ENCODE results near the gene FRMD5. TPM values are rescaled to one million over a fixed set of nuclear protein-coding genes. Genes with fewer than 3 reads are reported as not detected.

The FRMD5 gene
- polyA plus RNA-seq, 1 donor from 2014 or later, result 25.8 TPM

DNA sequence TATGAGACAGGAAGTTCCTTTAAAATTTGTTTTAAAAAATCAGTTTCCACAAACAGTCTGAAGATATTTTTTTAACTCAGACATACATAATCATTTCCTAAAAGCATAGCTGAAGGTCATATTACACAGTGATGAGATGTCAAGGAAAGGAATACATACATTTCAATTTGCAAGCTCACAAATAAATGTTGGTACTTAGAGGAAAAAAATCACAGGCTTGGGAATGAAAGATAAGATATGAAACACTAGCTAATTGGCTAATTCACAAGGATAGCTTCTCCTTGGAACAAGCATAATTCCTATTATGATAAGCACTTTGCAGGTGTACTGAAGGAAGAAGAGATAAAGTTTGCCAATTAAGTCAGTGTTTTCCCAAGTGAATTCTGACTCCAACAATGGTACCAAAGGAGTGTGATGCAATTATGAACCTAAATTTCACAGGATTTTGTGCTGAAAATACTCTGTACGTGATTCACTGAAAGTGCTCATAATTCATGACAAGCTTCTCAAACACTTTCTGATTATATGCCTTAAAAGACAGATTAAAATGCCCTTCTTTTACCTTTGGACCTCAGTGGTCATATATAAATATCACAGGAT, 112.4 kb downstream of the FRMD5 start:
- H3K4me2 ChIP-seq (ENCODE audit: low read length), result no peak overlapping the region
- peaks cover 5% of the 10 kb centered on the region for H3K9me3 ChIP-seq (ENCODE audit: low read length)
- H3K9ac ChIP-seq (ENCODE audit: low read length), result no peak overlapping the region
- H3K4me3 ChIP-seq (ENCODE audit: low read length), result no peak overlapping the region
- no peaks in the 10 kb centered on the region for H3K36me3 ChIP-seq (ENCODE audit: insufficient read depth, low read length)
- peaks cover 5% of the 10 kb centered on the region for H3K79me2 ChIP-seq (replicated peaks; ENCODE audit: insufficient read depth, low read length)
- no peaks in the 10 kb centered on the region for H4K20me1 ChIP-seq (ENCODE audit: insufficient read depth)
- no peak overlapping the region for H2AFZ ChIP-seq (ENCODE audit: low read depth, low read length)
- no peak overlapping the region for H3K27ac ChIP-seq (ENCODE audit: low read length)
- no peaks in the 10 kb centered on the region for H3K27me3 ChIP-seq (ENCODE audit: insufficient read depth, low read depth, low read length)
- no peaks in the 10 kb centered on the region for H3F3A ChIP-seq (ENCODE audit: insufficient read depth, low read length, poor library complexity, severe bottlenecking)
- TF ChIP-seq TAF1 (IDR thresholded peaks at IDR 0.05; ENCODE audit: low read depth) (no peak), MXI1 (conservative IDR thresholded peaks at IDR 0.05; ENCODE audit: poor library complexity, severe bottlenecking) (no peak), SMC3 (conservative IDR thresholded peaks at IDR 0.05; ENCODE audit: poor library complexity) (no peak), RAD21 (conservative IDR thresholded peaks at IDR 0.05) (no peak), POLR2AphosphoS5 (IDR thresholded peaks at IDR 0.05) (no peak), EP300 (conservative IDR thresholded peaks at IDR 0.05; ENCODE audit: poor library complexity, severe bottlenecking) (no peak), EZH2 (IDR thresholded peaks at IDR 0.05; ENCODE audit: borderline replicate concordance, insufficient read depth, low read length, poor library complexity, severe bottlenecking) (no peak)
- TF ChIP-seq, protein P1, sequence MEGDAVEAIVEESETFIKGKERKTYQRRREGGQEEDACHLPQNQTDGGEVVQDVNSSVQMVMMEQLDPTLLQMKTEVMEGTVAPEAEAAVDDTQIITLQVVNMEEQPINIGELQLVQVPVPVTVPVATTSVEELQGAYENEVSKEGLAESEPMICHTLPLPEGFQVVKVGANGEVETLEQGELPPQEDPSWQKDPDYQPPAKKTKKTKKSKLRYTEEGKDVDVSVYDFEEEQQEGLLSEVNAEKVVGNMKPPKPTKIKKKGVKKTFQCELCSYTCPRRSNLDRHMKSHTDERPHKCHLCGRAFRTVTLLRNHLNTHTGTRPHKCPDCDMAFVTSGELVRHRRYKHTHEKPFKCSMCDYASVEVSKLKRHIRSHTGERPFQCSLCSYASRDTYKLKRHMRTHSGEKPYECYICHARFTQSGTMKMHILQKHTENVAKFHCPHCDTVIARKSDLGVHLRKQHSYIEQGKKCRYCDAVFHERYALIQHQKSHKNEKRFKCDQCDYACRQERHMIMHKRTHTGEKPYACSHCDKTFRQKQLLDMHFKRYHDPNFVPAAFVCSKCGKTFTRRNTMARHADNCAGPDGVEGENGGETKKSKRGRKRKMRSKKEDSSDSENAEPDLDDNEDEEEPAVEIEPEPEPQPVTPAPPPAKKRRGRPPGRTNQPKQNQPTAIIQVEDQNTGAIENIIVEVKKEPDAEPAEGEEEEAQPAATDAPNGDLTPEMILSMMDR (IDR thresholded peaks at IDR 0.05; ENCODE audit: poor library complexity, severe bottlenecking), result no peak
- TF ChIP-seq, protein P2, sequence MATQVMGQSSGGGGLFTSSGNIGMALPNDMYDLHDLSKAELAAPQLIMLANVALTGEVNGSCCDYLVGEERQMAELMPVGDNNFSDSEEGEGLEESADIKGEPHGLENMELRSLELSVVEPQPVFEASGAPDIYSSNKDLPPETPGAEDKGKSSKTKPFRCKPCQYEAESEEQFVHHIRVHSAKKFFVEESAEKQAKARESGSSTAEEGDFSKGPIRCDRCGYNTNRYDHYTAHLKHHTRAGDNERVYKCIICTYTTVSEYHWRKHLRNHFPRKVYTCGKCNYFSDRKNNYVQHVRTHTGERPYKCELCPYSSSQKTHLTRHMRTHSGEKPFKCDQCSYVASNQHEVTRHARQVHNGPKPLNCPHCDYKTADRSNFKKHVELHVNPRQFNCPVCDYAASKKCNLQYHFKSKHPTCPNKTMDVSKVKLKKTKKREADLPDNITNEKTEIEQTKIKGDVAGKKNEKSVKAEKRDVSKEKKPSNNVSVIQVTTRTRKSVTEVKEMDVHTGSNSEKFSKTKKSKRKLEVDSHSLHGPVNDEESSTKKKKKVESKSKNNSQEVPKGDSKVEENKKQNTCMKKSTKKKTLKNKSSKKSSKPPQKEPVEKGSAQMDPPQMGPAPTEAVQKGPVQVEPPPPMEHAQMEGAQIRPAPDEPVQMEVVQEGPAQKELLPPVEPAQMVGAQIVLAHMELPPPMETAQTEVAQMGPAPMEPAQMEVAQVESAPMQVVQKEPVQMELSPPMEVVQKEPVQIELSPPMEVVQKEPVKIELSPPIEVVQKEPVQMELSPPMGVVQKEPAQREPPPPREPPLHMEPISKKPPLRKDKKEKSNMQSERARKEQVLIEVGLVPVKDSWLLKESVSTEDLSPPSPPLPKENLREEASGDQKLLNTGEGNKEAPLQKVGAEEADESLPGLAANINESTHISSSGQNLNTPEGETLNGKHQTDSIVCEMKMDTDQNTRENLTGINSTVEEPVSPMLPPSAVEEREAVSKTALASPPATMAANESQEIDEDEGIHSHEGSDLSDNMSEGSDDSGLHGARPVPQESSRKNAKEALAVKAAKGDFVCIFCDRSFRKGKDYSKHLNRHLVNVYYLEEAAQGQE (IDR thresholded peaks at IDR 0.05; ENCODE audit: borderline replicate concordance), result no peak
- H3K9me2 ChIP-seq (ENCODE audit: insufficient read depth, low read length), result no peaks in the 10 kb centered on the region

DNA sequence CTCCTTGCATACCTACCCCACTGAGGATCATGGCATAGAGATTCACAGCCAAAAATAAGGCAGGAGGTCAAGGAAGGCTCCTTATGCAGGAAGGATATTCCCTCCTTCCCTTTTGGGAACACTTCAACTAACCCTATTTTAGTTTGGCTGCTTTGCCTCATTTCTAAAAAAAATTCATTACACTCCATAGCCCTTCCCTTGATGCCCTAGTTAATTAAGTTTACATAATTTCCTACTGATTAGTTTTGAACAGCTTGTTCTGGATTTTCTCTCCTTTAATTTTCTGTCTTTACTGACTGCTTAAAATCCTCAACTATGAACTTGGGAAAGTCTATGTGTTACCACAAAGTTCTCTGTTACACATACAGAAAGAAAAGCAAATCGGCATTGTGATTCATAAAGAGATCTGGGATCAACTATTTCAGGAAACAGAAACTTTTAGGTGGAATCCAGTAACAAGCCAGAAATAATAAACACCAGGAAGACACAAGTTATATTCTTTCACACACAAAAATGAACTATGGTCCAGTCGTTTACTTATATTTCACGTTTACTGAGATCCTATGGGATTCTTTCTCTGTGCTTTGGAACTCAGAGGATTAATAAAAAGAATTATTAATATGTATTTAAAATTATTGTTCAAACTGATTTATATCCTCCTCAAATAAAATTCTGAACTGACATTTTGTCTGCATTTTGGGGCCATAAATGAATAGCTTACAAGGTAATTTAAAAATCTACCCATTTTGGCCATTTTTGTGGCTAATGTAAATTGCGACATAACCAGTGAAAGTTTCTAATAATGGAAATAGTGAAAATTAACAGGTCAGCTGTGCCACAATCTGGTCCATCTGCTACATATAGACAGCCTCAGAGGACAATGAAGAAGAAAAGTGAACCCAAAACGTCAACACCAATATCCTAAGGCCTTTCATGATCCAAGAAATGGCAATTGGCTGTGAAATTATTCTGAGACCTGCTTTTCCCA, 113.8 kb downstream of the FRMD5 start:
- Histone ChIP-seq H4K20me1 (ENCODE audit: insufficient read depth) (no peaks in the 10 kb centered on the region), H3K36me3 (ENCODE audit: insufficient read depth, low read length) (no peaks in the 10 kb centered on the region), H3K9ac (ENCODE audit: low read length) (no peak overlapping the region), H3K4me2 (ENCODE audit: low read length) (no peak overlapping the region), H3K9me3 (ENCODE audit: low read length) (peaks cover 5% of the 10 kb centered on the region), H3K4me3 (ENCODE audit: low read length) (no peak overlapping the region), H3K27me3 (ENCODE audit: insufficient read depth, low read depth, low read length) (no peaks in the 10 kb centered on the region), H3K9me2 (ENCODE audit: insufficient read depth, low read length) (no peaks in the 10 kb centered on the region), H3K79me2 (replicated peaks; ENCODE audit: insufficient read depth, low read length) (peaks cover 5% of the 10 kb centered on the region), H3K27ac (ENCODE audit: low read length) (no peak overlapping the region), H2AFZ (ENCODE audit: low read depth, low read length) (no peak overlapping the region), H3F3A (ENCODE audit: insufficient read depth, low read length, poor library complexity, severe bottlenecking) (no peaks in the 10 kb centered on the region)
- TF ChIP-seq MXI1 (conservative IDR thresholded peaks at IDR 0.05; ENCODE audit: poor library complexity, severe bottlenecking), result no peak
- TF ChIP-seq, protein P2 (IDR thresholded peaks at IDR 0.05; ENCODE audit: borderline replicate concordance), result no peak
- TF ChIP-seq EP300 (conservative IDR thresholded peaks at IDR 0.05; ENCODE audit: poor library complexity, severe bottlenecking), result no peak

All from neural cell (in vitro differentiated cells).